Measurements from ENCODE around the gene POU2F2.

GRCh38 chr19:42111811-42112210 is 20.4 kb downstream of the POU2F2 start:
- TF ChIP-seq CTCF (conservative IDR thresholded peaks at IDR 0.05; ENCODE audit: low read depth, low read length) (no peak), EZH2phosphoT487 (IDR thresholded peaks at IDR 0.05; ENCODE audit: borderline replicate concordance, low read length) (no peak)
